Measurements from ENCODE around the gene SLC39A13. TPM values are rescaled to one million over a fixed set of nuclear protein-coding genes. Genes with fewer than 3 reads are reported as not detected.

SLC39A13 gene
- total and polyA plus RNA-seq, 2 experiments from 2014 or later: 175 to 189 TPM

- Histone ChIP-seq H4K20me1 (ENCODE audit: insufficient read depth) (no peaks in the 10 kb centered on the region), H3K27ac (no peak overlapping the region), H3K27me3 (replicated peaks; ENCODE audit: insufficient read depth) (no peaks in the 10 kb centered on the region), H3K4me1 (ENCODE audit: insufficient read depth) (no peaks in the 10 kb centered on the region; the same call in 1 of the 2 replicates), H3K9me2 (ENCODE audit: insufficient read depth) (no peaks in the 10 kb centered on the region), H3K9ac (no peak overlapping the region), H3K36me3 (ENCODE audit: low read depth) (no peaks in the 10 kb centered on the region), H3F3A (ENCODE audit: insufficient read depth) (no peaks in the 10 kb centered on the region; the same call in 1 of the 2 replicates), H2AFZ (no peak overlapping the region), H3K4me2 (ENCODE audit: unreplicated experiment) (no peak overlapping the region), H3K9me3 (ENCODE audit: low read depth) (no peaks in the 10 kb centered on the region), H3K79me2 (ENCODE audit: insufficient read depth) (no peaks in the 10 kb centered on the region), H3K4me3 (no peak overlapping the region)
- WGBS, 2 experiments (ENCODE audit: low coverage in 1 of 2, low lambda C conversion rate in 2 of 2, missing lambda C conversion rate in 2 of 2): 92% methylated on average over 16 to 25 of the region's 25 CpGs
- TF ChIP-seq EZH2 (IDR thresholded peaks at IDR 0.05; ENCODE audit: insufficient read depth, poor library complexity, severe bottlenecking) (no peak), EZH2phosphoT487 (IDR thresholded peaks at IDR 0.05; ENCODE audit: insufficient read depth, low read depth) (no peak)
- no peak for DNase-seq
- in situ Hi-C loops (cut with MboI): no loop called here
Measured at GRCh38 chr11:47395223-47396048, 13.0 kb upstream of the SLC39A13 start.

- in situ Hi-C loops (cut with MboI): no loop called here
- Histone ChIP-seq H3K79me2 (ENCODE audit: insufficient read depth) (no peaks in the 10 kb centered on the region), H3K27me3 (replicated peaks; ENCODE audit: insufficient read depth) (no peaks in the 10 kb centered on the region), H3K4me2 (ENCODE audit: unreplicated experiment) (no peak overlapping the region), H3F3A (ENCODE audit: insufficient read depth) (no peaks in the 10 kb centered on the region; the same call in 1 of the 2 replicates), H4K20me1 (ENCODE audit: insufficient read depth) (no peaks in the 10 kb centered on the region), H3K9me2 (ENCODE audit: insufficient read depth) (no peaks in the 10 kb centered on the region), H3K4me3 (no peak overlapping the region), H2AFZ (no peak overlapping the region), H3K9ac (no peak overlapping the region), H3K27ac (no peak overlapping the region), H3K4me1 (ENCODE audit: insufficient read depth) (no peaks in the 10 kb centered on the region; the same call in 1 of the 2 replicates), H3K36me3 (ENCODE audit: low read depth) (no peaks in the 10 kb centered on the region), H3K9me3 (ENCODE audit: low read depth) (no peaks in the 10 kb centered on the region)
- 84 to 96% methylated on average over 3 of the region's 3 CpGs for WGBS, 2 experiments (ENCODE audit: low coverage in 1 of 2, low lambda C conversion rate in 2 of 2, missing lambda C conversion rate in 2 of 2)
- no peak for DNase-seq
- no peak for TF ChIP-seq EZH2phosphoT487 (IDR thresholded peaks at IDR 0.05; ENCODE audit: insufficient read depth, low read depth)
Measured at GRCh38 chr11:47396049-47396320, 12.4 kb upstream of the SLC39A13 start.

GRCh38 chr11:47398011-47398410 is 10.4 kb upstream of the SLC39A13 start:
- Histone ChIP-seq H3K4me1 (ENCODE audit: insufficient read depth) (no peaks in the 10 kb centered on the region; the same call in 1 of the 2 replicates), H3K36me3 (ENCODE audit: low read depth) (no peaks in the 10 kb centered on the region), H2AFZ (no peak overlapping the region), H3K9ac (no peak overlapping the region), H3K27ac (no peak overlapping the region), H3K9me2 (ENCODE audit: insufficient read depth) (no peaks in the 10 kb centered on the region), H4K20me1 (ENCODE audit: insufficient read depth) (no peaks in the 10 kb centered on the region), H3F3A (ENCODE audit: insufficient read depth) (peaks cover 5% of the 10 kb centered on the region; the same call in 1 of the 2 replicates), H3K4me3 (no peak overlapping the region), H3K4me2 (ENCODE audit: unreplicated experiment) (no peak overlapping the region), H3K79me2 (ENCODE audit: insufficient read depth) (no peaks in the 10 kb centered on the region), H3K9me3 (ENCODE audit: low read depth) (no peaks in the 10 kb centered on the region), H3K27me3 (replicated peaks; ENCODE audit: insufficient read depth) (no peaks in the 10 kb centered on the region)
- DNase-seq: no peak
- 78% methylated on average over 3 of the region's 3 CpGs for WGBS, 2 experiments (ENCODE audit: low coverage in 1 of 2, low lambda C conversion rate in 2 of 2, missing lambda C conversion rate in 2 of 2)
- TF ChIP-seq EZH2 (IDR thresholded peaks at IDR 0.05; ENCODE audit: insufficient read depth, poor library complexity, severe bottlenecking) (no peak), EZH2phosphoT487 (IDR thresholded peaks at IDR 0.05; ENCODE audit: insufficient read depth, low read depth) (no peak)
- in situ Hi-C loops (cut with MboI): no loop called here

- peaks cover 5% of the 10 kb centered on the region; the same call in 1 of the 2 replicates for H3F3A ChIP-seq (ENCODE audit: insufficient read depth)
- H3K9me2 ChIP-seq (ENCODE audit: insufficient read depth): no peaks in the 10 kb centered on the region
- no peak overlapping the region for H3K4me2 ChIP-seq (ENCODE audit: unreplicated experiment)
- H2AFZ ChIP-seq: no peak overlapping the region
- H3K4me3 ChIP-seq: no peak overlapping the region
- no peaks in the 10 kb centered on the region for H3K9me3 ChIP-seq (ENCODE audit: low read depth)
- H3K4me1 ChIP-seq (ENCODE audit: insufficient read depth): no peaks in the 10 kb centered on the region; the same call in 1 of the 2 replicates
- no peak overlapping the region for H3K9ac ChIP-seq
- H3K36me3 ChIP-seq (ENCODE audit: low read depth): no peaks in the 10 kb centered on the region
- H4K20me1 ChIP-seq (ENCODE audit: insufficient read depth): no peaks in the 10 kb centered on the region
- in situ Hi-C loops (cut with MboI): no loop called here
- WGBS, 2 experiments (ENCODE audit: low coverage in 1 of 2, low lambda C conversion rate in 2 of 2, missing lambda C conversion rate in 2 of 2): 100% methylated on average over 1 of the region's 1 CpG
- no peaks in the 10 kb centered on the region for H3K27me3 ChIP-seq (replicated peaks; ENCODE audit: insufficient read depth)
- no peak for DNase-seq
- TF ChIP-seq EZH2phosphoT487 (IDR thresholded peaks at IDR 0.05; ENCODE audit: insufficient read depth, low read depth): no peak
- no peak overlapping the region for H3K27ac ChIP-seq
- no peaks in the 10 kb centered on the region for H3K79me2 ChIP-seq (ENCODE audit: insufficient read depth)
Measured at GRCh38 chr11:47398551-47398950, 9.8 kb upstream of the SLC39A13 start.

Data from GM23248 (cell line).